Right hindlimb (tissue), 1 donor: ENCODE data around the gene TCF25.
A peak's percentile ranks its signal among the peaks of the same experiment; 100 is the strongest.
"Not testable (repeated sequence)": the region's sequence is repeated elsewhere in the genome, so short reads cannot be mapped to it uniquely, and the experiment has no call there.

Experiments used
- DNase-seq: peaks from one replicate; pipeline ENCODE4 v3.0.0-alpha.2; 2018

Gene TCF25

DNA sequence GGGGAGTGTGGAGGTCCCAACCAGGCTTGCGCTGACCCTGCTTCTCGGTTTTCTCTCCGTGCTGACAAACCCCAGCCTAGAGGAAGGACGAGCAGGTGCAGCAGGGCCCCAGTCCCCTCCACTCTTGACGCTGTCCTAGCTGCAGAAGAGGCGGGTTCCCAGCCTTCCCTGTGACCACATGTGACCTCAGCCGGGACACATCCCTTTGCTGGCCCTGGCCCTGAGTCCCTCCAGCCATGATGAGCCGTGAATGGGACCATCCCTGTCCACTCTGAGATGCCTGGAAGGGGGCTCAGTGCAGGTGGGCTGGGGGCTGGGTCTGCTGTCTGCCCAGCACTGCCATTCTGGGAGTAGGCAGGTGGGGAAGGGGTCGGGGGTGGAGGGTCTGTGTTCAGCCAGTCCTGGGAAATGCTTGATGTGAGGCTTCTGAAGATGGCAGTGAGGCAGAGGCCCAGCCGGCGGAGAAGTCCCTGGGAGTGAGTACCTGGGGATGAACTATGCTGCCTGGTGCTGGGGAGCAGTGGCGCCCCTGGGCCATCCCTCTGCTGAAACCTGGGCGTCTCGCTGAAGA lies 47.8 kb downstream of the TCF25 start:
- no peak for DNase-seq

DNA sequence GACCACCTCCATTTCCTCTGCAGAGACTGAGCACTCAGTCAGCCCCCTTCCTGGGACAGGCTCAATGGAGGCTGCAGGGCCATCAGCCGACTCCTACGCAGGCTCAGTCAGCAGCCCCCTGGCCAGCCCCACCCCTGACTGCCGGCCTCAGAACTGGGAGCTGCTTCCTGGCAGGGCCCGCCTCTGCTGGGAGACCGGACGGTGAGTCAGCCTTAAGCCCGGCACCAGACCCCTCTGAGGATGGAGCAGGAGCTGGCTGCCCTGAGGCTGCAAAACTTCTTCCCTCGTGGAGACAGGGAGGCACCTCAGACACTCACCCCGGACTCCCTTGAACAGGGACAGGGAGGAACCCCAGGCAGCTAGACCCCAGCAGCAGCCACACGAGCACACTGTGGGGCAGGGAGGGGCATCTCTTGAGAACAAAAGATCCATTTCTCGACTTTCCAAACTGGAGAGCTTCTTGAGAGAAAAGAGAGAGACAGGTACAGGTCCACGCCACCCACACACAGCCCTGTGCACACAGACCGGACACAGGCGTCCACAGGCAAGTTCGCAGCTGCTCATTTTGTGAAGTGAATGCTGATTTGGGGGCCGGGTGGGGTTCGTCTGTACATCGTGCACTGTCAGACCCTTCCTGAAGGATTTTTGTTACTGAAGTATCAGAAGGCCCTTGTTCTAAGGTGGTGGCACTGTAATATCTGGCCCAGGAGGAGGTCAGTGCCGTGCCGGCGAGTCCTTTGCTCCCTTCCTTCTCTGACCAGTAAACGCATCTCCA lies 48.5 kb downstream of the TCF25 start:
- peak; percentile 90 for DNase-seq

DNA sequence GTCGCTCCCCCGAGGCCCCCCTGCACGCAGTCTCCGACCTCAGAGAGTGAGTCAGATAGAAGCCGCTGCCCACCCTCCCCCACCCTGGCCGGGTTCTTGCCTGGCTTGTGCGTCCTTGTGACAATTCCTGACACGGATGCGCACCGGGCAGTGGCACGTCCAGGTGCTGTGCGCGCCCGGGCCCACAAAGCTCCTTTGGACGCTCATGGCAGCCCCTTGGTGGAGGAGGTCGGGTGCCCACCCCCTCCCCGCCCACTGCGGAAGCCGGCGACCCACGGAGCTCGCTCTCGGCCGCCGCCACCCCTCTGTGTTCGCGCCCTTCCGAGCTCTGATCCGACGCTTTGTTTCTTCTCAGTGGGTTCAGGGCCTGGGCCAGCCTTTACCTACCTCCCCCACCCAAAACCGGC lies 49.1 kb downstream of the TCF25 start:
- peak; percentile 83 for DNase-seq

DNA sequence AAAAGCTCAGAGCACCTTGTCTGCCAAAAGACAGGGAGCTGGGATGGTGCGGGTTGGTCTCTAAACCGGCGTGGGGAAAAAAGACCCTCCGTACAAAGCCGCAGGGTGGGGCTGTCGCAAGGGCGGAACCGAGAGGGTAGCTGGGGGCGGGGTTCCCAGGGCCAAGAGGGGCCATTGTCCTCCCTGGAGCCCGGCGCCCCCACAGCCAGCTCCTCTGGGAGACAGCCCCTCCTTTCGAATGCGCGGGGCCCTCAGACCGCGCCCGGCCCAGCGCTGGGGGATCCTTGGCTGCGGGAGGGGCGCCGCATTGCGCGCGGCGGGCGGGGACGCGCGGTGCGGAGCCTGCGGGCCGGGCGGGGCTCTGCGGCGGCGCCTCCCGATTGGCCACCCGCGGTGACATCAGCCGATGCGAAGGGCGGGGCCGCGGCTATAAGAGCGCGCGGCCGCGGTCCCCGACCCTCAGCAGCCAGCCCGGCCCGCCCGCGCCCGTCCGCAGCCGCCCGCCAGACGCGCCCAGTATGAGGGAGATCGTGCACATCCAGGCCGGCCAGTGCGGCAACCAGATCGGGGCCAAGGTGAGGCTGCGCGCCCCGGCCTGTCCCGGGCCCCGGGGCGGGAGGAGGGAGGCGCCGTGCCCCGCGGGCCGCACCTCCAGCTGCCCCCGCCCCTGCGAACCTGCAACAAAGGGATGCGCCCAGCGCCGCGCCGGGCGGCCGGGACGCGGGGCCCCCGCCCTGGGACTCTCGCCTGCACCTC lies 49.7 kb downstream of the TCF25 start, which contains the start of gene TUBB3:
Gene TUBB3 (plus strand): TSS at position 459 of the 756 bp plus-strand sequence. CDS start 60 bp downstream, at position 519.
- DNase-seq = peak; percentile 78

DNA sequence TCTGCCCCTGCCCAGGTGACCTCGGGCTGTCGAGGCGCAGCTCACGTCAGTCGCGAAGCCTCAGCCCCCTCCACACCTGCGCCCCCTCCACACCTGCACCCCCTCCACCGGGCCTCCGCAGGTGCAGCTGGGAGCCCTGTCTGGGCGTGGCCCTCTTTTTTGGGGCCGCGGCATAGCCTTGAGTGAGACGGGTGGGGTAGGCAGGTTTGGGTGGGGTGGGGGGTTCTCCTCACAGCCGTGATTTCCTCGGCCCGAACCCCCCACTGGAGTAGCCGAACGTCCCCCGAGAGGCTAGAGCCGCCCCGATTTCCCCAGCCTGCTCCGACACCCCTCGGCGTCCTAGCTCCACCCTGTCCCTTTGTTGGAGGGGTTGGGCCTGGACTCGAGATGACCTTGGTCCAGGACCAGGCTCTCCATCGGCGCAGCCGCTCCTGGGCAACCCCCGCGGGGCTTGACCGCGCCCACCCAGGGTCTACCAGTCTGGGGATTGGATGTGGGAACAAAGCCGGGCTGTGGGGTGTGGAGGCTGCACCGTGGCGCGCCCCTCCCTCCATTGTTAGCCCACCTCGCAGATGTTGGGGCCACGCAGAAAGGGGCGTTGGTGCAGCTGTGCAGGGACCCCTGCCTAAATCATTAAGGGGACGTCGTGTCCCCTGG lies 50.4 kb downstream of the TCF25 start:
- DNase-seq = no peak

DNA sequence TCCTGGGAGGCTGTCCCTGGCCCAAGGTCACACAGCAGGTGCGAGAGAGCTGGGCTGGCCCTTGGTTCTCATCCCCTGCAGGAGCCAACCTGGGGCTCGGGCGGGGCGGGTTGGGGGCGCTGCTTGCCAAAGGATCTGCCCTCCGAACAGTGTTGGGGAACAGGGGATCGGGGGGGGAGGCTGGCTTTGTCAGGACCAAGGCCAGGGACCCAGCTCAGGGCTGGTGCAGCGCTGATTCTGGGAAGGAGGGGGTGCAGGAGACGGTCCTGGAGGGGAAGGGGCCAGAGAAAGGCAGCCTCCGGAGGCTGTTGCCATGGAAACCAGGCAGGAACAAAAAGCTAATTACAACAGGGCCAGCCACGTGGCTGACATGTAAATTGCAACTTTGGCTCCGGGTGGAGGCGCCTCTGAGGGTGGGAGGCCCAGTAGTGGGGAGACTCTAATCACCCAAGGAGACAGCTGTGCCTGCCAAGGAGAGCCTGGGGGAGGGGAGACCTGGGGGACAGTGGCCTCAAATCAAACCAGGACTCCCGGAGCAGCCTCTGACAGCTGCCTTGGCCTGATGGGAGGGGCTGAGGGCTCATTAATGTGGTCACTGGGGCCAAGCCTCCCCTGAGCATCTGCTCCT lies 51.0 kb downstream of the TCF25 start:
- peak; percentile 63 for DNase-seq

DNA sequence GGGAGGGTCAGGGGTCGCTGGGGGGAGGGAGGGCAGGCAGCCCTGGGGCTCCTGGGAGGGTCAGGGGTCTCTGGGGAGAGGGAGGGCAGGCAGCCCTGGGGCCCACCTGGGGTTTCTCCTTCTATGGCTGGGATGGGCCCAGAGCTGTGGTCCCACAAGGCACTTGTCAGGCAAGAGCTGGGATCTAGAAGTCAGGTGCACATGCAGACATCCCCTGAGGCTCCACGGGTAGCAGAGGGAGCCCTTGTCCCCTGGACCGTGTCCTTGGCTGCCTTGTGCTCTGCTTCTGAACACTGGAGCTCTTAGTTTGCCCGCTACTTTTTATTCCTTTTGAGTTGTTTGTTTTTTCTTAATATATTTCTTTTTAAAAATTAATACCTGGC lies 51.5 kb downstream of the TCF25 start:
- no peak for DNase-seq

DNA sequence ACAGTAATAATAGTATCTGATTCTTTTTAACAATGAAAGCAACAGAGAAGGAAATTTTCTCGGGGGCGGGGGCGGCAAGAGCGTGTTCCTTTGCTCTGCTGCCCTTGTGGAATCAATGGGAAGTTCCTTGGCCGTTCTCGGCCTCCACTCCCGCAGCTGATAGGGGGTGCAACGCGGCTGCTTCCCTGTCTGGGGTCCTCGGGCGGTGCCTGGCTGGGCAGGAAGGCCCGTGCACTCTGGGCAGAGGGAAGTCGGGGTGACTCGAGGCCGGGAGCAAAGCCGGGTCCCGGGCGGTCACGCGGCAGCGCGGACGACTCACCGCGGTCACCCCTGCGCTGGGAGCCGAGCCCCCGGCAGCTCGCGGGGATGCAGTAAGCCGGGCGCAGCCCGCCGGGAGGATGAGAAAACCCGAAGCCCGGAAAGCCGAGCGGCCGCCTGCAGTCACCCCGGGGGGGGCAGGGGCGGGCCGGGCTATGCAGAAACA lies 52.2 kb downstream of the TCF25 start:
- no peak for DNase-seq

DNA sequence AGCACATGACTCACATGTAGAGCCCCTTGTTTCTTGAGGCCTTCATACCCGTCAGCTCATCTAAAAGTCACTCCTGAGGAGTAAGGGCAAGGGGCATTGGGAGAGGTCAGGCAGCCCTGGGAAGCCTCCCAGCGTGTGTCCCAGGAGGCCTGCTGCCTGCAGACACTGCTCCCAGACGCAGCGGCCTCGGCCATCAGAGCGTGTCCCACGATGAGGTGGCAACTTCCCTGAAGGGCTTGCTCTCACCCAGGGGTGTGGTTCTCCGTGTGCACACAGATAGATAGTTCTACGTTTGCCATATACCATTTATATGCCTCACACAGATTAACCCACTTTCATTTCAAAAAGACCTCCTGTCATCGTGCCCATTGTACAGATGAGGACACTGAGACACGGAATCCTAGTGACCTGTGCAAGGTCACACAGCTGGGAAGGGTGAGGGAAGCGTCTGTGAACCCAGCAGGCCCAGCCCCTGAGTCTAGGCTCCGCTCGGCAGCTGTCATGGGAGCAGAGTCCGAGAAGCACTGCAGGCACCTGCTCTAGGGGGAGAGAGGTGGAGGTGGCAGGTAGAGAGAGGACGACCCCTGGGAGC lies 58.0 kb downstream of the TCF25 start:
- no peak for DNase-seq

DNA sequence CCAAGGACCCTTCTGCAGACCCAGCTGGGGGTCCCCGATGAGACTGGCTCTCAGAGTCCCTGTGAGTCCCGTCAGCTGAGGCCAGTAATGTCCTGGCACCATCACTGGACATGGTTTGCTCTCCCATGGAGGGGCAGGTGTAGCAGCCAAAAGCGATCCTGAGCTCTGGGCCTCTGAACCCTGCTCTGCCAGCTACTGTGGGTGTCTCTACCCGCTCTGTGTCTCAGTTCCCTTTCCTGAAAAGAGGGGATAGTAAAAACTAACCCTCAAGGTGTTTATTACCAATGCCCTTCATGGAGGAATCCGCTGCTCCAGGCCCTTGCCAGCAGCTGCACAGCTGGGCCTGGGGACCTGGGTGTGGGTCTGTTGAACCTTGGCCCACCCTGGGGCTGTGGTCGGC lies 58.6 kb downstream of the TCF25 start:
- DNase-seq = no peak

DNA sequence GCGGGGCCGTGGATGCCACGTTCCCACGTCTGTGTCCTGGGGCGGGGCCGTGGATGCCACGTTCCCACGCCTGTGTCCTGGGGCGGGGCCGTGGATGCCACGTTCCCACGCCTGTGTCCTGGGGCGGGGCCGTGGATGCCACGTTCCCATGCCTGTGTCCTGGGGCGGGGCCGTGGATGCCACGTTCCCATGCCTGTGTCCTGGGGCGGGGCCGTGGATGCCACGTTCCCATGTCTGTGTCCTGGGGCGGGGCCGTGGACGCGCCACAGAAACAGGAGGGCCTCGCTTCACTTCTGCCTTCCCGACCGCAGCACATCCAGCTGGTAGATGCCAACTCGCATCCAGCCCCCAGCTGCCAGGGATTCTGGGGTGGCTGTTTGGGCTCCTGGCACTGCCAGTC lies 60.6 kb downstream of the TCF25 start:
- not testable (repeated sequence) for DNase-seq

DNA sequence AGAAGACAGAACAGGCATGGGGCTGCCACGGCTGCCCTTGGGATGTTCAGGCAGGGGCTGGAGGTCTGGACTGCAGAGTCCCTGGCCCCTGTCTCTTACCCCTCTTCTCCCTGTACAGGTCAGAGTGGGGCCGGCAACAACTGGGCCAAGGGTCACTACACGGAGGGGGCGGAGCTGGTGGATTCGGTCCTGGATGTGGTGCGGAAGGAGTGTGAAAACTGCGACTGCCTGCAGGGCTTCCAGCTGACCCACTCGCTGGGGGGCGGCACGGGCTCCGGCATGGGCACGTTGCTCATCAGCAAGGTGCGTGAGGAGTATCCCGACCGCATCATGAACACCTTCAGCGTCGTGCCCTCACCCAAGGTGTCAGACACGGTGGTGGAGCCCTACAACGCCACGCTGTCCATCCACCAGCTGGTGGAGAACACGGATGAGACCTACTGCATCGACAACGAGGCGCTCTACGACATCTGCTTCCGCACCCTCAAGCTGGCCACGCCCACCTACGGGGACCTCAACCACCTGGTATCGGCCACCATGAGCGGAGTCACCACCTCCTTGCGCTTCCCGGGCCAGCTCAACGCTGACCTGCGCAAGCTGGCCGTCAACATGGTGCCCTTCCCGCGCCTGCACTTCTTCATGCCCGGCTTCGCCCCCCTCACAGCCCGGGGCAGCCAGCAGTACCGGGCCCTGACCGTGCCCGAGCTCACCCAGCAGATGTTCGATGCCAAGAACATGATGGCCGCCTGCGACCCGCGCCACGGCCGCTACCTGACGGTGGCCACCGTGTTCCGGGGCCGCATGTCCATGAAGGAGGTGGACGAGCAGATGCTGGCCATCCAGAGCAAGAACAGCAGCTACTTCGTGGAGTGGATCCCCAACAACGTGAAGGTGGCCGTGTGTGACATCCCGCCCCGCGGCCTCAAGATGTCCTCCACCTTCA lies 61.5 kb downstream of the TCF25 start:
- DNase-seq = no peak

DNA sequence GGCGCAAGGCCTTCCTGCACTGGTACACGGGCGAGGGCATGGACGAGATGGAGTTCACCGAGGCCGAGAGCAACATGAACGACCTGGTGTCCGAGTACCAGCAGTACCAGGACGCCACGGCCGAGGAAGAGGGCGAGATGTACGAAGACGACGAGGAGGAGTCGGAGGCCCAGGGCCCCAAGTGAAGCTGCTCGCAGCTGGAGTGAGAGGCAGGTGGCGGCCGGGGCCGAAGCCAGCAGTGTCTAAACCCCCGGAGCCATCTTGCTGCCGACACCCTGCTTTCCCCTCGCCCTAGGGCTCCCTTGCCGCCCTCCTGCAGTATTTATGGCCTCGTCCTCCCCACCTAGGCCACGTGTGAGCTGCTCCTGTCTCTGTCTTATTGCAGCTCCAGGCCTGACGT lies 62.2 kb downstream of the TCF25 start:
- DNase-seq = not testable (repeated sequence)

DNA sequence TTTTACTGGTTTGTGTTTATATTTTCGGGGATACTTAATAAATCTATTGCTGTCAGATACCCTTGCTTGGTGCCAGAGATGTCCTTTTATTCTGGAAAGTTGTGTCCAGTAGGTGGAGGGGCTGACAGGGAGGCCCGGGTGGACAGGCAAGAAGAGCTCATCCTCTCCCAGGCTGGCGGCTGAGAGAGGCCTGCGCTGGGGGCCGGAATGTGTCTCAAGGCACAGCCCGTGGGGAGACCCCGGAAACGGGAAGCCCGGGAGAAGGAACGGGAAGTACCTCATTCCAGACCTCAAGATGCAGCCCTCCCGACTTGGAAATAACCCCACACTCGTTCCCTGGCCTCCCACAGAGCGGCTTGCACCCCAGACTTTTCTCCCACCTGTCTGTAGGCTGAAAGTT lies 62.6 kb downstream of the TCF25 start:
- DNase-seq = no peak

DNA sequence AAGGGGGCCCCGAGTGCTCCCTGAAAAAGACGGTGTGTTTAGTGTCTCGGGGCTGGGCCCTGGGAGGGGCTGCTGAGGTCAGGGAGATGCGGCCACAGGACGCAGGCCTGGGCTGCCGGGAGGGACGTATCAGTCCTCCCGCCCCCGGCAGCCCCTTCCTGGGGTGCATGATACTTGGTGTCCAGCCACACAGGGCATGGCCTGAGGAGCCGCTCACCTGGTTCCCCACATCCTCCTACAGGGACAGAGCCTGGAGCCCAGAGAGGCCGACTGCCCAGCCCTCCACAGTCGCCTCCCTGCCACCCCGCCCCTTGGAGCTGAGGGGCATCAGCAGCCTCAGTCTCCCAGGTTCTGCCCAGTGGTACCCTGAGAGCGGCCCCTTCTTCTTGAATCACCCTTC lies 63.1 kb downstream of the TCF25 start:
- no peak for DNase-seq

DNA sequence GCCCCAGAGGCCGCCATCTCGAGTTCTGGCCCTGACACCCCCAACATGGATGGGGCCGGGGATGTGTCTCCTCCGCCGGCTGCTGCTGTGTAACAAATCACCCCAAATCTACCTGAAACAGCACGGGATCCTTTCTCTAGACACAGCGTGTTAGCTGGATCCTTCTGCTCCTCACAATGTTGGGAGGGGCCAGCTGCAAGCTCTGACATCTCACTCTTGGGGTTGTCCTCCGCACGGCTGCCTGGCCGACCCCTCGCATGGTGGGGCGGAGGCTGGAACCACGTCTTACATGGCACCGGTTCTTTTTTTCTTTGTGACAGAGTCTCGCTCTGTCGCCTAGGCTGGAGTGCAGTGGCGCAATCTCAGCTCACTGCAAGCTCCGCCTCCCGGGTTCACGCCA lies 63.6 kb downstream of the TCF25 start:
- no peak for DNase-seq

DNA sequence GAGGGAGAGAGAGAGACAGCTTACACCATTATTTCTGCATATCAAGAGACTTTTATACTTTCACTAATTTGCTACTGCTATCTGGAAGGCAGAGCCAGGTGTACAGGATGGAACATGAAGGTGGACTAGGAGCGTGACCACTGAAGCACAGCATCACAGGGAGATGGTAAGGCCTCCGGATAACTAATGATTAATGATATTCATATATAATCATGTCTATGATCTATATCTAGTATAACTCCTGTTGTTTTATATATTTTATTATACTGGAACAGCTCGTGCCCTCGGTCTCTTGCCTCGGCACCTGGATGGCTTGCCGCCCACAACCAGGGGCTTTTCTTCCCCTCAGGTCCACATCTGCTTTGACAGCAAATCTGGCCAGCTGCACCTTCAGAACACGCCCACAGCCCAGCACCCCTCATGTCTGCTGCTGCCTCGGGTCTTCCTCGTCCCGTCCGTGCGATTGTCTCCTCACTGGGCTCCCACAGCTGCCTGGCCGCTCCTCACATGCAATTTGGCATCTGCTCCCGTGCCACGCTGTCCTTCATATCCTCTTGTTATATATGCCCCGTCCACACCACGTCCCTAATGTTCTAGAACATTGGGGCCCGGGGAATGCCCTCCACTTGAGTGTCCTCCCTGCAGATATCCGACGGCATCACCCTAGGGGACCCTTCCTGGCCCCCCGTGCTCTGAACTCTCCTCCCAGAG lies 64.9 kb downstream of the TCF25 start:
- DNase-seq = no peak

DNA sequence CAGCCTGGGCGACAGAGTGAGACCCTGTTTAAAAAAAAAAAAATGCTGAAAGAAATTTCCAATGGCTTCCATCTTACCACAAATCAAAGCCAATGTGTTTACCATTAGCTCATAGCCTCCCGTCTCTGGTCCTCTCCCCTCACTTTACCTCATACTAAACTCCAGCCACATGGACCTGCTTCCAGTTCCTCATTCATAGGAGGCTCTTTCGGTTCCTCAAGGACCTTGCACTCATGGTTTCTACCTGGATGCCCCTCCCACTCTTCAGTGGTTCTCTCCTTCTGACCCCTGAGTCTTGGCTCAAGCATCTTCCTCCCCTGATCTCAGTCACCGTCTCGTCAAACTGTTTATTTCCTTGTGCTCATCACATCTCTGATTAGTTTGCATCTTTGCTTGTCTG lies 71.4 kb downstream of the TCF25 start:
- no peak for DNase-seq

DNA sequence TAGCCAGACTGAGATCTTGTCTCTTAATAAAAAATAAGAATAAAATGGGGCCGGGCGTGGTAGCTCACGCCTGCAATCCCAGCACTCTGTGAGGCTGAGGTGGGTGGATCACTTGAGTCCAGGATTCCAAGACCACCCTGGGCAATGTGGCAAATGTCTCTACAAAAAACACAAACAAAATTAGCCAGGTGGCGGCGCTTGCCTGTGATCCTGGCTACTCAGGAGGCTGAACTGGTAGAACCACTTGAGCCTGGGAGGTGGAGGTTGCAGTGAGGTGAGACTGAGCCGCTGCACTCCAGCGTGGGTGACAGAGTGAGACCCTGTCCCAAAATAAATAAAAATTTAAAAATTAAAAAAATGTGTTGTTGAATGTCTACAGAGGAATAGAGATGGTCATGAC lies 72.3 kb downstream of the TCF25 start:
- no peak for DNase-seq

DNA sequence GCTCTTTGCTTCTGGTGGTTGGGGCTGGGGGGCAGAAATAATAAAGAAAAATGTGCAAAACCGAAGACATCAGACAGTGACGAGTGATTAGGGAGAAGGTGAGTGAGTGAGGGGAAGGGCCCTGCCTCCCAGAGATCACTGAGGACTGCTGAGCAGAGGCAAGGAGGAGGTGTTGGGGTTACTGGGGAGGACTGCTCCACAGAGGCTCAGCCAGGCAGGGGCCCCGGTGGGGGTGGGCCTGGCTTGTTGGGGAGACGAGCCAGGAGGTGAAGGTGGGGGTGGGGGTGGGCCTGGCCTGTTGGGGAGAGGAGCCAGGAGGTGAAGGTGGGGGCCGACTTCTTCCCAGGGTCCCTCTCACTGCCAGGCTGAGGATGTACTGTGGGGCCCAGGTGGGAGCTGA lies 73.1 kb downstream of the TCF25 start:
- no peak for DNase-seq
